GM10266 (cell line): ENCODE results near the gene RNU6-9.

Source experiments
- DNase-seq: peaks from one replicate; pipeline ENCODE4 v3.0.0; 2012; ENCODE audit errors: extremely low spot score
- CTCF ChIP-seq: IDR thresholded peaks from 2 replicates; pipeline ENCODE4 v1.5.1; 2012; ENCODE audit warnings: mild to moderate bottlenecking, low read depth; ENCODE audit not compliant: control insufficient read depth, insufficient read depth; ENCODE audit errors: missing control alignments

RNU6-9 gene

DNA sequence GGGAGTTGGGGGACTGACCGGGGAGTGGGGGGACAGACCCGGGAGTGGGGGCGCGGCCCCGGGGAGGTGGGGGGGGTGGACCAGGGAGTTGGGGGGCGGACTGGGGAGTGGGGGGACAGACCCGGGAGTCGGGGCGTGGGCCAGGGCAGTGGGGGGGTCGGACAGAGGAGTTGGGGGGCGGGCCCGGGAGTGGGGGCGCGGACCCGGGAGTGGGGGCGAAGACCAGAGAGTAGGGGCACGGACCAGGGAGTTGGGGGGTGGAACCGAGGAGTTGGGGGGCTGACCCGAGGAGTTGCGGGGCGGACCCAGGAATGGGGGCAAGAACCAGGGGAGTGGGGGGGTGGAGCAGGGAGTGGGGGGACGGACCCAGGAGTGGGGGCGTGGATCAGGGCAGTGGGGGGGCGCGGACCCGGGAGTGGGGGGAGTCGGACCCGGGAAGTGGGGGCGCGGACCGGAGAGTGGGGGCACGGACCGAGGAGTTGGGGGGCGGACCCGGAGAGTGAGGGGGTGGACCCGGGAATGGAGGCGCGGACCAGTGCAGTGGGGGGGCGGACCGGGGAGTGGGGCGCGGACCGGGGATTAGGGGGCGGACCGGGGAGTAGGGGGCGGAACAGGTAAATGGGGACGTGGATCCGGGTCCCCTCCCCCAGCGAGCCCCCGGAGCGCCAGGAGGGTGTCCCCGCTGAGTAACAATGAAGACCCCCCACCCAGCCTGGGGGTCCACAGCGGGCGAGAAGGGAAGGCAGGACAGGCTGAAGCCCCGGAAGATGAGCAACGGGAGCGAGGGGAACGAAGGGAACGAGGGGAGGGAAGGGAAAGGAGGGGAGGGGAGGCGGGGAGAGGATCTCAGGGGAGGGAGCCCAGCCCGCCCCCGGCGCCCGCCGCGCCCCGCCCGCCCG is 19.1 kb downstream of the RNU6-9 start:
- DNase-seq: peak; percentile 75
- no peak for TF ChIP-seq CTCF

- peak; percentile 98 for DNase-seq
- TF ChIP-seq CTCF: no peak
Observed at GRCh38 chr19:913080-913748, 19.9 kb downstream of the RNU6-9 start, which contains the start of gene R3HDM4. Gene R3HDM4, minus strand, starts transcription at chr19:913219. Its CDS starts 62 bp downstream, at chr19:913157.

DNA sequence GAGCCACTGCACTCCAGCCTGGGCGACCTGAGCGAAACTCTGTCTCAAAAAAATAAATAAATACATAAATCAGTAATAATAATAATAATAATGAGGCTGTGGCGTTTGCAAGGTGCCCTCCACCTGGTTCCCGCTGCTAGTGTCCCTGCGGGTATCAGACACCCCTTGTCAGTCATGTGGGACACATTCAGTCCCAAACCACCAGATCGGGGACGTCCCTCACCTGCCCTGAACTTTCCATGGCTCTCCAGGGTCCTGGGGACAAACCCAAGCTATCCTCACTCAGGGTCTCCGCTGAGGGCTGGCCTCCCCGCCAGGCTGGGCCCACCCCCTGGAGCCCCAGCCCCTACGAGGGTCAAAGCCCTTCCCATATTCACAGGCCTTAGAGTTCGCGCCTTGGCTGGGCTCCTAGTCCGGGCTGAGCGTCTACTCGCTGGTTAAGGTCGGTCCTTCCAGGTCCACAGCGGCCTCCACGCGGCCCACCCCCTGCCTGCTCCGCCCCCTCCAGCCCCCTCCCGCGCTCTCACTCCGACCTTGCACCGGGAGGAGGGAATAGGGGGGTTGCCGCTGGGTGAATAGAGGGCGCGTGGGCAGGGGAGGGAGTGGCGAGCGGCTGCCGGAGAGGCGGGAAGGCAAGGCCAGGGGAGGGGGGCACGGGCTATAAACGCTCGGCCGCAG is 23.5 kb downstream of the RNU6-9 start:
- DNase-seq: no peak
- TF ChIP-seq CTCF: no peak

DNA sequence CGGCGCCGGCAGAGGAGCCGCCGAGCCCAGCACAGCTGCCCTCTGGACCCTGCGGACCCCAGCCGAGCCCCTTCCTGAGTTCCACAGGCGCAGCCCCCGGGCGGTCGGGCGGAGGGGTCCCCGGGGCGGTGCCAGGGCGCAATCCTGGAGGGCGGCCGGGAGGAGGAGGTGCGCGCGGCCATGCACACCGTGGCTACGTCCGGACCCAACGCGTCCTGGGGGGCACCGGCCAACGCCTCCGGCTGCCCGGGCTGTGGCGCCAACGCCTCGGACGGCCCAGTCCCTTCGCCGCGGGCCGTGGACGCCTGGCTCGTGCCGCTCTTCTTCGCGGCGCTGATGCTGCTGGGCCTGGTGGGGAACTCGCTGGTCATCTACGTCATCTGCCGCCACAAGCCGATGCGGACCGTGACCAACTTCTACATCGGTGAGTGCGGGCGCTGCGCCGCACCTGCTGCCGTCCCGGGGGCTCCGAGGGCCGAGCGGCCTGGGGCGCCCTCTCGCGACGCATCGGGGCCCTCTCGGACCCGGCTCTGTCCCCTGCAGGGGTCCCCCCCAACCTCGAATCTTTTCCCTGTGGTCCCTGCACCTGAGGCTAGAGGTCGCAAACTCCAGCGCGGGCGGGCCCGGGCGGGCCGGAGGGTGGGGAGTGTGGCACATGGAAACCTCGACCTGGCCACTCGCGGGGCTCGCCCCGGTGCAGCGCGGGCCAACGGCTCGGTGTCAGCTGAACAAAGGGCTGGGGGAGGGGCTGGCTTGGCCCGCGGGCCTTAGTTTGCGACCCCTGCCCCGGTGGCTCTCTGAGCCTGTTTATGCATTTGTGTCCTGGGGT is 24.3 kb downstream of the RNU6-9 start, which contains the start of gene KISS1R:
Gene KISS1R (plus strand): TSS at position 11 of the 829 bp plus-strand sequence. CDS start 170 bp downstream, at position 181.
- DNase-seq: peak; percentile 82
- peak; percentile 82 for TF ChIP-seq CTCF

GRCh38 chr19:918152-918437 is 24.8 kb downstream of the RNU6-9 start:
- no peak for DNase-seq
- no peak for TF ChIP-seq CTCF

GRCh38 chr19:918481-919198 is 25.4 kb downstream of the RNU6-9 start:
- TF ChIP-seq CTCF: no peak
- DNase-seq: no peak
